Stomach (tissue), 9 donors: ENCODE data around the gene NDC80. TPM values are rescaled to one million over a fixed set of nuclear protein-coding genes. Genes with fewer than 3 reads are reported as not detected.

ENCODE experiments used
- DNase-seq, 2 donors: peaks; one replicate each; pipeline versions ENCODE4 v3.0.0 to v3.0.0-alpha.2; 2013 to 2019
- H3K27ac ChIP-seq, 5 donors: fragments of 200-600 bp in 4 of 5; sonication (generic) in 4 of 5; one replicate each; pipeline ENCODE4 v1.5.1; 2013 to 2019; ENCODE audit warnings: mild to moderate bottlenecking in 1 of 5, moderate library complexity in 1 of 5
- H3K27me3 ChIP-seq, 3 donors: fragments of 200-600 bp; sonication (generic); one replicate each; pipeline ENCODE4 v1.5.1; 2017 to 2019; ENCODE audit warnings: mixed run types in 1 of 3
- H3K36me3 ChIP-seq, 4 donors: fragments of 200-600 bp; sonication (generic); 1 replicate in 3 of 4; 2 replicates in 1 of 4; pipeline ENCODE4 v1.5.1; 2016 to 2019
- H3K4me1 ChIP-seq, 4 donors: fragments of 200-600 bp; sonication (generic); one replicate each; pipeline ENCODE4 v1.5.1; 2016 to 2019
- H3K4me3 ChIP-seq, 4 donors: fragments of 200-600 bp; sonication (generic) in 3 of 4; one replicate each; pipeline ENCODE4 v1.5.1; 2016 to 2019; ENCODE audit warnings: mild to moderate bottlenecking in 1 of 4
- H3K9me3 ChIP-seq, 4 donors: fragments of 200-600 bp; sonication (generic); one replicate each; pipeline ENCODE4 v1.5.1; 2016 to 2019
- EP300 ChIP-seq: sonication (generic); formaldehyde crosslinking; IDR thresholded peaks from one replicate; pipeline ENCODE4 v1.6.1; 2017; ENCODE audit warnings: antibody characterized with exemption
- POLR2A ChIP-seq, 4 donors: fragments of 450-650 bp; IDR thresholded peaks; one replicate each; pipeline ENCODE4 v1.6.1; 2016; ENCODE audit warnings: antibody characterized with exemption in 4 of 4, control low read depth in 2 of 4, mild to moderate bottlenecking in 1 of 4, moderate library complexity in 1 of 4
- POLR2AphosphoS5 ChIP-seq, 3 donors: sonication (generic); formaldehyde crosslinking; IDR thresholded peaks; one replicate each; pipeline ENCODE4 v1.6.1; 2016; ENCODE audit warnings: antibody characterized with exemption in 3 of 3
- WGBS, 5 donors: extraction: QIAGEN DNeasy Blood & Tissue Kit in 3 of 5; methylation state at CpG; one replicate each; pipeline versions ENCODE4 v1.1.5 to v1.1.7; 2013 to 2018; 5-methylcytosine and 5-hydroxymethylcytosine counted together
- intact Hi-C: fragments of 100-400 bp; cut with DNase I; formaldehyde crosslinking; loops from one replicate; pipeline ENCODE4 v1.15.1; 2023; ENCODE audit warnings: low total_unique reads
- polyA plus RNA-seq, 3 donors: library from polyadenylated mRNA; stranded (reverse); fragments of 200-250 nt; gene quantifications; one replicate each; pipeline ENCODE4 v1.2.3, GENCODE V29; 2013
- total RNA-seq, 5 donors: library from RNA; depleted of rRNA; stranded (reverse); fragments of >200 nt; gene quantifications; one replicate each; pipeline versions ENCODE4 v1.1.0 to v1.2.3, GENCODE V29; 2014 to 2016
- TF ChIP-seq, protein P1 (sequence below), 7 experiments: fragments of 450-650 bp in 4 of 7; fragments of 200-600 bp in 3 of 7; sonication (generic) in 3 of 7; IDR thresholded peaks; one replicate each; pipeline ENCODE4 v1.5.1; 2016 to 2019; ENCODE audit warnings: antibody characterized with exemption in 7 of 7, control low read depth in 2 of 7, mild to moderate bottlenecking in 1 of 7
- donor health status: healthy with polysubstance abuse.
- donor health status: Bipolar disorder and iron deficiency.
- donor health status: healthy.

NDC80 gene
- total and polyA plus RNA-seq, 8 donors, result 1.4 to 25.7 (median 3.3) TPM

DNA sequence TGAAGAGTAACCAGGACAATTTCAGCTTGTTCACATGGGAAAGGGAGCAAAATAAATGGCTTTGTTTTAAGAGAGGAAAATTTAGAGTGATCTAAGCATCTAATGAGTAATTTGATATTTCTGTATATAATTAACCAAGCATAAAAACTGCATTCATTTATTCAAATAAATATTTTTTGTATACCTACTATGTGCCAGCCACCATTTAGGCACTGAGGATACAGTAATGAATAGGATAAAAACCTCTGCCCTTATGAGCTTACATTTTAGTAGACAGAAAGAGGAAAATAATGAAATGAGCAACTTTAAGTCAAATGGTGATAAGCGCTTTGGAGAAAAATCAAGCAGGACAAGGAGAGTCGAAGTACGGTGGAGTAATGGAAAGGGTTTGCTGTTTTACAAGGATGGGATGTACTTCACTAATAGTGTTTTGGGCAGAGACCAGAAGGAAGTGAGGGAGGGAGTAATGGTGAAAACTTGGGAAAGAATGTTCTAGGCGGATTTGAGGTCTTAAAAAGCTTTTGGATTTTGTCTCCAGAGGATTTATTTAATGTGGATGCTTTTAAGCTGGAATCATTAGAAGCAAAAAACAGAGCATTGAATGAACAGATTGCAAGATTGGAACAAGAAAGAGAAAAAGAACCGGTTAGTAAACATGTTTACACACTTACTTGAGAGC, 17.4 kb downstream of the NDC80 start:
- Histone ChIP-seq H3K27me3 (no peaks in the 10 kb centered on the region), H3K27ac (peak overlapping the region in 3 of 5 donors; percentile 33 to 66 (median 50)), H3K36me3 (peaks cover 0 to 4% (median 0%) of the 10 kb centered on the region in 4 donors), H3K4me3 (no peak overlapping the region), H3K4me1 (peaks cover 0 to 10% (median 0%) of the 10 kb centered on the region in 4 donors), H3K9me3 (no peaks in the 10 kb centered on the region)
- intact Hi-C loops, result no loop called here
- peak in 1 of 2 donors; percentile 29 for DNase-seq
- TF ChIP-seq EP300 (no peak), POLR2AphosphoS5 (IDR thresholded peaks at IDR 0.05) (no peak), POLR2A (IDR thresholded peaks at IDR 0.05) (no peak)
- TF ChIP-seq, protein P1, sequence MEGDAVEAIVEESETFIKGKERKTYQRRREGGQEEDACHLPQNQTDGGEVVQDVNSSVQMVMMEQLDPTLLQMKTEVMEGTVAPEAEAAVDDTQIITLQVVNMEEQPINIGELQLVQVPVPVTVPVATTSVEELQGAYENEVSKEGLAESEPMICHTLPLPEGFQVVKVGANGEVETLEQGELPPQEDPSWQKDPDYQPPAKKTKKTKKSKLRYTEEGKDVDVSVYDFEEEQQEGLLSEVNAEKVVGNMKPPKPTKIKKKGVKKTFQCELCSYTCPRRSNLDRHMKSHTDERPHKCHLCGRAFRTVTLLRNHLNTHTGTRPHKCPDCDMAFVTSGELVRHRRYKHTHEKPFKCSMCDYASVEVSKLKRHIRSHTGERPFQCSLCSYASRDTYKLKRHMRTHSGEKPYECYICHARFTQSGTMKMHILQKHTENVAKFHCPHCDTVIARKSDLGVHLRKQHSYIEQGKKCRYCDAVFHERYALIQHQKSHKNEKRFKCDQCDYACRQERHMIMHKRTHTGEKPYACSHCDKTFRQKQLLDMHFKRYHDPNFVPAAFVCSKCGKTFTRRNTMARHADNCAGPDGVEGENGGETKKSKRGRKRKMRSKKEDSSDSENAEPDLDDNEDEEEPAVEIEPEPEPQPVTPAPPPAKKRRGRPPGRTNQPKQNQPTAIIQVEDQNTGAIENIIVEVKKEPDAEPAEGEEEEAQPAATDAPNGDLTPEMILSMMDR (IDR thresholded peaks at IDR 0.05), result no peak
- WGBS, 5 donors, result 66 to 80% (median 71%) methylated on average over 5 of the region's 5 CpGs

DNA sequence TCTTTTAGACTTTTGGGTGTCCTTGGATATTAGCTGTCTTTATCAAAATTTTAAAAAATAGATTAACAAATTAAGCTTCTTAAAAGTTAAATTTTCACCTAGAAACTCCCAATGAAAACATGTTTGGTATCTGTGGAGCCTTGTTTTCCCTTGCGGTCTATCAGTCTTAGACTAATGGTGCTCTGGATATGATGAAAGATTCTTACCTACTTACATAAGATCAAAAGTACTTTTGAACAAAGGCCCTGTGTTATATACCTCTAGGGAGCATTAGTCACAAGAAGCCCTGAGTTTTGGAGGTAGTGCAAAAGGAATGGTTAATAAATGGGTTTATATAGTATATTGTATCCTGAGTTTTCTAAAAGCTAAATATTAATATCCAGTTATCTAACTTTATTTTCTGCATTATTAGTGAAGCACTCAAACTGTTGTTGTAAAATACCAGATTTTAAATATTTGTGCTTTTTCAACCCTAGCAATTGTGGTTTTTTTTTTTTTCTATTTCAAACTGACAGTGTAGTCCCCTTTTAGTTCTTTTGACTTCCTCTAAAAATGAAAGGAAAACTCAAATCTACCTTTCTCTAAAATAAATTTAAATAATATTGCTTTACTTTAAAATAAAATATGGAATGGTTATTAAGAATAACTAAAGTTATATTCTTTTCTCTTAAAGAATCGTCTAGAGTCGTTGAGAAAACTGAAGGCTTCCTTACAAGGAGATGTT, 18.1 kb downstream of the NDC80 start:
- 73 to 90% (median 80%) methylated on average over 3 of the region's 3 CpGs for WGBS, 5 donors
- intact Hi-C loops, result no loop called here
- H3K27ac ChIP-seq, result peak overlapping the region in 3 of 5 donors; percentile 33 to 66 (median 50)
- no peak overlapping the region for H3K4me3 ChIP-seq
- H3K9me3 ChIP-seq, result no peaks in the 10 kb centered on the region
- DNase-seq, result peak in 1 of 2 donors; percentile 16
- H3K27me3 ChIP-seq, result no peaks in the 10 kb centered on the region
- H3K36me3 ChIP-seq, result peaks cover 0 to 4% (median 0%) of the 10 kb centered on the region in 4 donors
- TF ChIP-seq POLR2AphosphoS5 (IDR thresholded peaks at IDR 0.05), result no peak
- peaks cover 0 to 10% (median 0%) of the 10 kb centered on the region in 4 donors for H3K4me1 ChIP-seq

DNA sequence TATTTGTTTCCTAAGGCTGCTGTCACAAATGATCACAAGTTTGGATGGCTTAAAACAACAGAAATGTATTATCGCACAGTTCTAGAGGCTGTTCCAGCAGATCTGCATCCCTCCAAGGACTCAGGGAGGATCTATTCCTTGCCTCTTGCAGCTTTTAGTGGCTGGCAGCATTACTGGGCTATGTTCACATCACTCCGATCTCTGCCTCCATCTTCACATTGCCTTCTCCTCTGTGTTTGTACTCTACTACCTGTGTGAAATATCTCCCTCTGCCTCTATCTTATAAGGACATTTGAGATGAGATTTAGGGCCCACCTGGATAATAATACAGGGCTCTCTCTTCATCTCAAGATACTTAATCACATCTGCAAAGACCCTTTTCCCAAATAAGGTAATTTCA, 18.9 kb downstream of the NDC80 start:
- Histone ChIP-seq H3K4me3 (no peak overlapping the region), H3K36me3 (peaks cover 0 to 1% (median 0%) of the 10 kb centered on the region in 4 donors), H3K27ac (peak overlapping the region in 3 of 5 donors; percentile 22 to 66 (median 50)), H3K27me3 (no peaks in the 10 kb centered on the region), H3K4me1 (peaks cover 0 to 10% (median 0%) of the 10 kb centered on the region in 4 donors), H3K9me3 (no peaks in the 10 kb centered on the region)
- no peak for TF ChIP-seq POLR2A (IDR thresholded peaks at IDR 0.05)
- TF ChIP-seq, protein P1 (IDR thresholded peaks at IDR 0.05), result no peak
- no peak for TF ChIP-seq POLR2AphosphoS5 (IDR thresholded peaks at IDR 0.05)
- TF ChIP-seq EP300, result no peak
- WGBS, 5 donors, result 79 to 94% (median 88%) methylated on average over 2 of the region's 2 CpGs
- DNase-seq, result no peak
- intact Hi-C loops, result no loop called here

DNA sequence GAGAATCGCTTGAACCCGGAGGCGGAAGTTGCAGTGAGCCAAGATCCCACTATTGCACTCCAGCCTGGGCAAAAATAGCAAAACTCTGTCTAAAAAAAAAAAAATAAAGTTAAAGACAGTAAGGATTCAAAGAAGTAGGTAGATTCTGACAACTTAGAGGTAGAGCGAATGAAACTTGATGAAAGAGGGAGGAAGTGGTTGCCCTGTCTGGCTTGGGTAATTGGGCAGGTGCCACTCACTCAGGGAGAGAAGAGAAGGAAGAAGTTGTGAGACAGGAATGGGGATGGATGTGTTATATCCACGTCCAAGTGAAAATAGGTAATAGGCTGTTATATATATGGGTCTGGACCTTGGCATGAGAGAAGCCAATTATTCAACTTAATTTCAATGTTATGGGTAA, 26.3 kb downstream of the NDC80 start:
- H3K4me1 ChIP-seq, result no peaks in the 10 kb centered on the region
- H3K4me3 ChIP-seq, result no peak overlapping the region
- DNase-seq, result no peak
- H3K27me3 ChIP-seq, result no peaks in the 10 kb centered on the region
- TF ChIP-seq EP300 (no peak), POLR2AphosphoS5 (IDR thresholded peaks at IDR 0.05) (no peak), POLR2A (IDR thresholded peaks at IDR 0.05) (no peak)
- TF ChIP-seq, protein P1 (IDR thresholded peaks at IDR 0.05), result no peak
- WGBS, 5 donors, result 92 to 93% (median 93%) methylated on average over 5 of the region's 5 CpGs
- H3K27ac ChIP-seq, result no peak overlapping the region
- intact Hi-C loops, result no loop called here
- H3K9me3 ChIP-seq, result no peaks in the 10 kb centered on the region
- no peaks in the 10 kb centered on the region for H3K36me3 ChIP-seq
